ENCODE measurements around the gene OOSP4A.

GRCh38 chr11:59966201-59966600 lies 2.4 kb downstream of the OOSP4A start:
- TF ChIP-seq POLR2AphosphoS5 (IDR thresholded peaks at IDR 0.05; ENCODE audit: low read depth) (no peak), CTCF (IDR thresholded peaks at IDR 0.05; ENCODE audit: insufficient read depth, low read length) (no peak), GABPA (IDR thresholded peaks at IDR 0.05; ENCODE audit: low read depth) (no peak)

Data from HL-60 (cell line).